C4-2B (cell line): ENCODE results near the gene NEURL3.
A peak's percentile ranks its signal among the peaks of the same experiment; 100 is the strongest.

Source experiments
- H3K27ac ChIP-seq: fragments of 450-650 bp; 2 replicates; pipeline ENCODE4 v1.5.1; 2017
- ZFX ChIP-seq: fragments of 450-650 bp; IDR thresholded peaks from 2 replicates; pipeline ENCODE4 v1.6.1; 2017
- TF ChIP-seq, protein P1 (sequence below): fragments of 450-650 bp; conservative IDR thresholded peaks from 2 replicates; pipeline ENCODE4 v1.5.1; 2017; ENCODE audit warnings: mild to moderate bottlenecking

The NEURL3 gene

DNA sequence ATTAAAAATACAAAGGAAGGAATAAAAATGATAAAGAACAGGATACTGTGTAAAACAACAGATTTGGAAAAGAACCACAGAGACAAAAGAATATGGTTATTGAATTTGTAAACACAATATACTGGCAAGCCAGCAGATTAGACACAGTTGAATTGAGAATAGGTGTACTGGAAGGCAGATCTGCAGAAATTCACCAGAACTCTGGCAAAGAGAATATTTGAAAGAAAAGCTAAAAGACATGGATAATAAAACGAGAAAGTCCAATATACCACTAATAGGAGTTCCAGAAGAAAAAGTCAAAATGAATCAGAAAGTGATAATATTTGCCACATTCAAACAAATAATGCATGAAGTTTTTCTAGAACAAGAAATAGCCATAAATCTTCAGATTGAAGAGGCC lies 11.9 kb upstream of the NEURL3 start:
- no peak overlapping the region for H3K27ac ChIP-seq
- TF ChIP-seq, protein P1, sequence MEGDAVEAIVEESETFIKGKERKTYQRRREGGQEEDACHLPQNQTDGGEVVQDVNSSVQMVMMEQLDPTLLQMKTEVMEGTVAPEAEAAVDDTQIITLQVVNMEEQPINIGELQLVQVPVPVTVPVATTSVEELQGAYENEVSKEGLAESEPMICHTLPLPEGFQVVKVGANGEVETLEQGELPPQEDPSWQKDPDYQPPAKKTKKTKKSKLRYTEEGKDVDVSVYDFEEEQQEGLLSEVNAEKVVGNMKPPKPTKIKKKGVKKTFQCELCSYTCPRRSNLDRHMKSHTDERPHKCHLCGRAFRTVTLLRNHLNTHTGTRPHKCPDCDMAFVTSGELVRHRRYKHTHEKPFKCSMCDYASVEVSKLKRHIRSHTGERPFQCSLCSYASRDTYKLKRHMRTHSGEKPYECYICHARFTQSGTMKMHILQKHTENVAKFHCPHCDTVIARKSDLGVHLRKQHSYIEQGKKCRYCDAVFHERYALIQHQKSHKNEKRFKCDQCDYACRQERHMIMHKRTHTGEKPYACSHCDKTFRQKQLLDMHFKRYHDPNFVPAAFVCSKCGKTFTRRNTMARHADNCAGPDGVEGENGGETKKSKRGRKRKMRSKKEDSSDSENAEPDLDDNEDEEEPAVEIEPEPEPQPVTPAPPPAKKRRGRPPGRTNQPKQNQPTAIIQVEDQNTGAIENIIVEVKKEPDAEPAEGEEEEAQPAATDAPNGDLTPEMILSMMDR: no peak
- no peak for TF ChIP-seq ZFX

DNA sequence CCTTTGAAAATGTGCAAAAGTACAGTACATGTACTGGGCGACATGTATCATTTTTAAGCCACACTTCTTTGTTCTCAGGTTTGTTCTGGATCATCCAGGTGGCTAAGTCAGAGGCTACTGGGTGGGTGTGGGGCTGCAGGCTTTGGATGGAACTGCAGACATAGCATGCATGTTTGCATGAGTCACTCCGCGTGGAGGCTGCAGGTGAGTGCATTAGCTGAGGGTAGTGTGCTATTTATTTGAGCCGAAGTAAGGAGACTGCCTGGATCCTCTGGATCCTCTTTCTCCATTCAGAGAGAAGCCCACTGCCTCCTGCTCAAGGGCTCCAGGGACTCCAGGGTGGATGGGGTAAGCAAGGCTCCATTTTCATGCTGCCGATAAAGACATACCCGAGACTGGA lies 9.4 kb upstream of the NEURL3 start:
- TF ChIP-seq, protein P1: no peak
- TF ChIP-seq ZFX: no peak
- no peak overlapping the region for H3K27ac ChIP-seq

DNA sequence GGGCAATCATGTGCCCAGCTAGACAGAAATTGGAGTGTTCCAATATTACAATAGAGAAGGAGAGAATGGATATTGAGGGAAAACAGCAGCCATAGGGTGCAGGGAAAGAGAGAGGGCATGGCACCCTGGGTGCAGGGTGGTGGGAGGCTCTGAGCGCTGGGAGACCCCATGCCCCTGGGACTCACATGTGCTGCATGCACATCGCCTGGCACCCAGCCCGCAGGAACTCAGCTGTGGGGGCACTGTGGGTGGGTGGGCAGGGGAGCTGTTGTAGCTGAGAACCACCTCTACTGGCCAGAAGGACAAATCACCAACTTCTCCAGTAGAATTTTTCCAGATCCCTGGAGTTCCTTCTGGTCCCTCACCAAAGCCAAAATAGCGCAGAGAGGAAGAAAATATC lies 7.2 kb upstream of the NEURL3 start:
- TF ChIP-seq ZFX: no peak
- TF ChIP-seq, protein P1: no peak
- H3K27ac ChIP-seq: no peak overlapping the region

DNA sequence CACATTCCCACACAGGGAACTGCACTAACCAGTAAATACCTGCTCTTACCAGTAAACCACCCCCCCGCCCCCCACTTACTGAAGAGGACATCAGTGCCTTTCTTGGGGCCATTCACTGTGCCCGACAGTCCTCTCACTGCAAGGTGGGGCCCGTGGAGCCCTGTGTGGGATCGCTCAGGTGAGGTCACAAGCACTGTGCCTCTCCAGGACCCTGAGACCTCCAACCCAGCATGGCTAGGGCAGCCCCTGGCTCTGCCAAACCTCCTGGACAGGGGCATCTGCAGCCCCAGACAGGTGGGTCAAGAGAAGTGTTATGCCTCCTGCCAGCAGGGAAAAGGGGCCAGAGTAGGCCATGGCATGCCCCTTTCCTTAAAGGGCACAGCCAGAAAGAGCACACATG lies 6.7 kb upstream of the NEURL3 start:
- no peak for TF ChIP-seq ZFX
- TF ChIP-seq, protein P1: no peak

DNA sequence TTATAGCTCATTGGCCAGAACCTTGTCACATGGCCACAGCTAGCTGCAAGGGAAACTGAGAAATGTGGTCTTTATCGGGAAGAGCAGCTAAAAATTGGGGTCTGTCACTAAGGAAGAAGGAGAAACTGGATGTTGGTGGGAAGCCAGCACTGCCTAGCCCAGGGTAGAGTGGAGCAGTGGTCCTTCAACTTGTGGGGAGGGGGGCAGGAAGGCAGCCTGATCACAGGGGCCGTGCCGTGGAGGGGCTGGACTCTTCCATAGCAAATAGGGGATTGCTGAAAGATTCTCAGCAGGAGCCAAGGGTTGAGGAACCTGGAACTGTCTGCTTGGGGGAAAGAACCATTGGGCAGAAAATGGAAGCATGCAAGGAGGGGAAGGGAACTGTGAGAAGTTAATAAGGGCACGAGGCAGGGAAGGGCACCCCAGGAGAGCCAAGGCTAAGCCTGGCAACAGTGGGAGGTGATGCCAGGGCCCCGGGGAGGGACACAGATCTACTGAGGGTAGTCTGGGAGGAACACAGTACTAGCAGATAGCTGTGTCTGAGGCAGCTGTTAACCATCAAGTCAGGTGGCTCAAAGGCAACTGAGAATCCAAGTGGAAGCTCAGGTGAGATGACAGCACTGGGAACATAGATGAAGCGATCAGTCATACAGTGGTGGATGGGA lies 5.9 kb upstream of the NEURL3 start:
- no peak for TF ChIP-seq ZFX
- TF ChIP-seq, protein P1: no peak

More for the DNA sequence above, 6.7 kb upstream of the NEURL3 start:
- no peak overlapping the region for H3K27ac ChIP-seq

DNA sequence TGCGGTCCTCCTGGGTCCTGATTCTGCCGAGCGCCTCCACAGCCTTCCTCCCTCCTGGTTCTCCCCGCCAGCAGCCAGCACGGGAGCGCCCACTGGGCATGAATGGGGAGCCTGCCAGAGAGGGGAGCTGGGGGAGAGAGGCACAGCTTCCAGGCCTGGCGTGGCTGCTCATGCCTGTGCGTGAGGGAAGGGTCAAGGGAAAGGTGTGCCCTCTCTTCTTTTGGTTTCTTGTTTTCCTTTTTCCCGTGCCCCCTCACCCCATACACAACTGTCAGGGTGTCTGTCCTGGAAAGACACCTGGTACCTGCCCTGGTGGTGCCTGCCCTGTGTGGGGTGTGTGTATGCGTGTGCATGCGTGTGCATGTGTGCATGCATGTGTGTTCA lies 4.7 kb upstream of the NEURL3 start:
- no peak for TF ChIP-seq ZFX
- TF ChIP-seq, protein P1: no peak
- no peak overlapping the region for H3K27ac ChIP-seq

More for the DNA sequence above, 5.9 kb upstream of the NEURL3 start:
- H3K27ac ChIP-seq: no peak overlapping the region

DNA sequence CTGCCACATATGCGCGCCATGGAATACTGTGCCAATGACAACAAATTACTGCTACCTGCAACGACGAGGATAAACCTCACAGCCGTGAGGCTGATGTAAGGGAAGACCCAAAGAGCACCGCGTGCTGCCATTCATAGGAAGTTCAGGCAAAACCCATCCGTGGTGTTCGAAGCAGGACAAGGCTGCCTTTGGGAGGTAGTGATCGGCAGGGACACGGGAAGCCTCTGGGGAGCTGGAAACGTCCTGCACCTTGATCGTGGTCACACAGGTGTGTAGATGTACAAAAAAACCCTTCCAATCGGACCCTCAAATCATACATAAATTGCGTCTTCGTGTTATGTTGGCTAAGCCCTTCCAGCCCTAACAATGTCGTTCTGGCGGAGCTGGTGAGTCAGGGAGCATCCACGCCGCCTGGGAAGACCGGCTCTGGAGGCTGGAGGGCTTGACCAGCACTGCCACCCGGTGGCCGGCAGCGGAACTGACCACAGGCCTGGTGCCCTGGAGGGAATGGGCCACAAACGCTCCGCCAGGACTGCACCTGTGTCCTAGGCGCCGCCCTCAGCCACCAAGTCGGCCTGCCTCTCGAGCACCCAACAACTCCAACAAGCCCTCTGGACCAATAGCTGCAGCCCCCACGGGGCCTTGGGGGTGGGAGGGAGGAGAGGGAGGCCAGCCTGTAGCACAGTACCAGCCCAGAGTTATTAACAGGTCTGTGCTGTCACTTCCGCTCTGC lies 4.1 kb upstream of the NEURL3 start:
- TF ChIP-seq ZFX: no peak
- TF ChIP-seq, protein P1: peak; percentile 92
- no peak overlapping the region for H3K27ac ChIP-seq
